H1 (cell line): ENCODE results near the gene PTPRE. TPM values are rescaled to one million over a fixed set of nuclear protein-coding genes. Genes with fewer than 3 reads are reported as not detected.

Source experiments
- CBX5 ChIP-seq: fragments of 300-800, 300-1000 bp; sonication (generic); IDR thresholded peaks from 2 replicates; pipeline ENCODE4 v1.7.1; 2016; ENCODE audit warnings: antibody characterized with exemption, low read length, low read depth
- CBX8 ChIP-seq: fragments of 300-800, 300-1000 bp; sonication (generic); IDR thresholded peaks from 2 replicates; pipeline ENCODE4 v1.7.1; 2016; ENCODE audit warnings: low read depth, low read length, borderline replicate concordance
- RAD21 ChIP-seq, 2 experiments: IDR thresholded peaks in 1 of 2; conservative IDR thresholded peaks in 1 of 2; 2 replicates each; pipeline ENCODE4 v1.6.1; 2011; ENCODE audit warnings: low read depth in 2 of 2, low read length in 2 of 2, improper control_type of control experiment in 1 of 2, inconsistent platforms in 1 of 2, mild to moderate bottlenecking in 1 of 2, moderate library complexity in 1 of 2
- SAP30 ChIP-seq: fragments of 300-600 bp; sonication (generic); IDR thresholded peaks from 2 replicates; pipeline ENCODE4 v1.7.1; 2012; ENCODE audit warnings: low read length, moderate library complexity, mild to moderate bottlenecking, inconsistent platforms; ENCODE audit not compliant: insufficient read depth, insufficient replicate concordance
- SIRT6 ChIP-seq: IDR thresholded peaks from one replicate; pipeline ENCODE4 v1.7.1; 2012; ENCODE audit warnings: low read length, inconsistent platforms
- polyA plus RNA-seq, 7 experiments: library from polyadenylated mRNA; depleted of rRNA in 3 of 7; stranded (reverse) in 5 of 7; unstranded in 2 of 7; fragments of >200 nt in 5 of 7; fragments of 200-250 nt in 2 of 7; gene quantifications; 1 replicate in 5 of 7; 2 replicates in 1 of 7; 4 replicates in 1 of 7; pipeline versions ENCODE4 v1.2.1 to v1.2.3, GENCODE V29; 2011 to 2013; ENCODE audit warnings: missing spikeins in 2 of 7, mixed read lengths in 2 of 7
- total RNA-seq: library from RNA; stranded (reverse); fragmentation: NEBNext Ultra II Directional; extraction: Animal tissue kit (Norgen Biotek cat#: 25700); gene quantifications from 2 replicates; pipeline ENCODE4 v1.2.1, GENCODE V29; 2021

Gene PTPRE
- total and polyA plus RNA-seq, 2 of the 8 experiments (the other 6 are each of a cell fraction or from before 2014, with no cell fraction given): 0.33 to 0.54 TPM

DNA sequence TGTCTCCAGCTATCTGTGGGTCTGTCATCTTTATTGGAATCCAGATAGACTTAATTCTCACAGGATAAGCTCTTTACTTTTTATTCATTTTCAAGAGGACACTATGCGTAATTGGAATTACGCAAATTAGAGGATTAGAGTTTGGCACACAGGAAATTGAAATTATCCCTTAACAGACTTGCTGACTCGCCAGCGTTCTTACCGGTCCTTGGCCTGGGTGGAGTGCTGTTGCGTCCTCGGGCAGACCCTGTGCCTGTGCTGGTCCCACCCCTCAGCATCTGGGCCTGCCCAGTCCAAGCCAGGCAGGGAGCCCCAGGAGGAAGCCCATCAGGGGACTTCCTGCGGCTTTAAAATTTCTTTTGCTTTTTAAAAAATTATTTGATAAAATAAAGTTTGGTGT is 117.5 kb downstream of the PTPRE start (continued):
- TF ChIP-seq RAD21 (IDR thresholded peaks at IDR 0.05 in 1 of 2, conservative IDR thresholded peaks at IDR 0.05 in 1 of 2; ENCODE audit: low read depth in 2 of 2, low read length in 2 of 2) (no peak), CBX8 (no peak), SIRT6 (no peak), SAP30 (no peak), CBX5 (no peak)
- TF ChIP-seq, all 59 proteins: peak for 0
